Measurements from ENCODE around the gene CCDC192. TPM values are rescaled to one million over a fixed set of nuclear protein-coding genes. Genes with fewer than 3 reads are reported as not detected.

CCDC192 gene
- total and polyA plus RNA-seq, 9 donors: 0.26 to 2.6 (median 0.91) TPM; not detected in 1

DNA sequence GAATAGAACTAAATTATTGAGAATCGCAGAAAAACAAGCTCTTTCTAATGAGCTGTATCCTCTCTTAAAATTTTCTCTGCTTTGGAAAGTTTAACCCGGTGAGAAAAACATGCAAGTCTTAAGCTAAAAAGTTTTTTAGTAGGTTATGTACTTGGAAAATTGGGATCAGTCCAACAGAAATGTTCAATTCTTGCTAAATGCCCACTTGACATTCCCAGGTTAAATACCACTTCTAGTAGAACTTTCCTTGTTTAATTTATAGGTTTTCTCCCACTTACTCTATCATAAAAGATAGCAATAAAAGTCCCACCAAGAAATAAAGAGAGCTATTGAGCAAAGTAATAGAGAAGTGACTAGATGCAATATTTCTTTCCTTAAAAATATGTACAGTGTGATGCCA is 157.1 kb downstream of the CCDC192 start:
- no peak for DNase-seq
- WGBS, 3 donors: 68 to 73% (median 73%) methylated on average over 2 of the region's 2 CpGs

DNA sequence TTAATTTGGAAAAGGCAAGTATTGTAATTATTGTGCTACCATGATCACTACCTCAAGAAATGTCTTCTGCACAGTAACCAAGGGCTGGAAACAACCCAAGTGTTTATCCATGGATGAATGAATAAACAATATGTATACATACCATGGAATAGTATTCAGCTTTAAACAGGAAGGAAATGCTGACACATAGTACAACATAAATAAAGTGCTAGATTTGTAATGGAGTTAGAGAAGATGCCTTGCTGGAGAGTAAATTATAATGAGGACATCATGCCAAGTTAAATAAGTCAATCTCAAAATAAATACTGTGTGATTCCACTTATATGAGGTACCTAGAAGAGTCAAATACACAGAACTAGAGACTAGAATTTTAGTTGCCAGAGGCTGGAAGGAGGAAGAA is 160.0 kb downstream of the CCDC192 start:
- Histone ChIP-seq H3K4me3 (no peak overlapping the region), H3K27ac (no peak overlapping the region), H3K4me1 (ENCODE audit: insufficient read depth) (no peaks in the 10 kb centered on the region), H3K27me3 (no peaks in the 10 kb centered on the region), H3K36me3 (no peaks in the 10 kb centered on the region), H3K9me3 (no peaks in the 10 kb centered on the region)
- DNase-seq: no peak
- no peak for TF ChIP-seq POLR2A (IDR thresholded peaks at IDR 0.05)
- no peak for TF ChIP-seq EP300 (IDR thresholded peaks at IDR 0.05)
- TF ChIP-seq, protein P1, sequence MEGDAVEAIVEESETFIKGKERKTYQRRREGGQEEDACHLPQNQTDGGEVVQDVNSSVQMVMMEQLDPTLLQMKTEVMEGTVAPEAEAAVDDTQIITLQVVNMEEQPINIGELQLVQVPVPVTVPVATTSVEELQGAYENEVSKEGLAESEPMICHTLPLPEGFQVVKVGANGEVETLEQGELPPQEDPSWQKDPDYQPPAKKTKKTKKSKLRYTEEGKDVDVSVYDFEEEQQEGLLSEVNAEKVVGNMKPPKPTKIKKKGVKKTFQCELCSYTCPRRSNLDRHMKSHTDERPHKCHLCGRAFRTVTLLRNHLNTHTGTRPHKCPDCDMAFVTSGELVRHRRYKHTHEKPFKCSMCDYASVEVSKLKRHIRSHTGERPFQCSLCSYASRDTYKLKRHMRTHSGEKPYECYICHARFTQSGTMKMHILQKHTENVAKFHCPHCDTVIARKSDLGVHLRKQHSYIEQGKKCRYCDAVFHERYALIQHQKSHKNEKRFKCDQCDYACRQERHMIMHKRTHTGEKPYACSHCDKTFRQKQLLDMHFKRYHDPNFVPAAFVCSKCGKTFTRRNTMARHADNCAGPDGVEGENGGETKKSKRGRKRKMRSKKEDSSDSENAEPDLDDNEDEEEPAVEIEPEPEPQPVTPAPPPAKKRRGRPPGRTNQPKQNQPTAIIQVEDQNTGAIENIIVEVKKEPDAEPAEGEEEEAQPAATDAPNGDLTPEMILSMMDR (IDR thresholded peaks at IDR 0.05): no peak
- intact Hi-C loops (cut with DNase I): no loop called here

More for the DNA sequence above, 157.1 kb downstream of the CCDC192 start:
- Histone ChIP-seq H3K36me3 (no peaks in the 10 kb centered on the region), H3K27ac (no peak overlapping the region), H3K27me3 (no peaks in the 10 kb centered on the region), H3K9me3 (no peaks in the 10 kb centered on the region), H3K4me3 (no peak overlapping the region), H3K4me1 (ENCODE audit: insufficient read depth) (no peaks in the 10 kb centered on the region)
- intact Hi-C loops (cut with DNase I): no loop called here
- no peak for TF ChIP-seq POLR2A (IDR thresholded peaks at IDR 0.05)
- TF ChIP-seq, protein P1 (IDR thresholded peaks at IDR 0.05): no peak
- no peak for TF ChIP-seq EP300 (IDR thresholded peaks at IDR 0.05)

DNA sequence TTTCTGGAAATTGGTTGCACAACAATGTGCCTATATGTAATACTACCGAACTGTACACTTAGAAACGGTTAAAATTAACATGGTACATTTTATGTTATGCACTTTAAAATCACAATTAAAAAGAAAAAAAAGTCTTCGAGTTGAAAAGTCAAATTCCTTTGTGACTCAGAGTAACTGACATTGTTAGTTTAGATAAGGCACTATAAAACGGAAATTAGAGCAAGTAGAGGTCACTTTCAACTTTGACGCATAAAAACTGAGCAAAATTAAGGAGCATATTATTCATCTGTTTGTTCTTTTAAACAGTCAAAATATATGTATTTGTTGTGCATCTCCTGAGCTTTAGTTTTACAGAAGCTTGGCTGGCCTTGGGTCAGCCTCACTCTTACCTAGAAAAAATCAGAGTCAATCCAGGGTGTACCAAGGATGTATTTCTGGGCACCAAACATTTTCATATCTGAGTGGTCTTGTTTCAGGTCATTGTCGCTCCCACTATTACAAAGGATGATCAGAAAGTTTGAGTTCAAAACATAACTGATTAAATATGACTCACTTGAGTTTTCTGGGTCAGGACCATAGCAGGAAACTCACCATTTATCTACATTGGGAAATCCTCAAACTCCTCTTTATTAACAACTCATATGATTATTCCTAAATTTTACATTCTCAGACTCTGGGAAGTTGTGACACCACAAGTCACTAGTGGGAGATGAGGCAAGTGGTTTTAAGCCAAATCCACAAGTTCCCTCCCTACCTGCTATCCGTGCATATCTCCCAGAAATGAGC is 160.6 kb downstream of the CCDC192 start:
- no peak for DNase-seq
- Histone ChIP-seq H3K27ac (no peak overlapping the region), H3K36me3 (no peaks in the 10 kb centered on the region), H3K4me3 (no peak overlapping the region), H3K9me3 (no peaks in the 10 kb centered on the region), H3K27me3 (no peaks in the 10 kb centered on the region), H3K4me1 (ENCODE audit: insufficient read depth) (no peaks in the 10 kb centered on the region)
- TF ChIP-seq, protein P1 (IDR thresholded peaks at IDR 0.05): no peak
- TF ChIP-seq POLR2A (IDR thresholded peaks at IDR 0.05) (no peak), EP300 (IDR thresholded peaks at IDR 0.05) (no peak)
- 32 to 54% (median 46%) methylated on average over 7 of the region's 7 CpGs for WGBS, 3 donors
- intact Hi-C loops (cut with DNase I): no loop called here

DNA sequence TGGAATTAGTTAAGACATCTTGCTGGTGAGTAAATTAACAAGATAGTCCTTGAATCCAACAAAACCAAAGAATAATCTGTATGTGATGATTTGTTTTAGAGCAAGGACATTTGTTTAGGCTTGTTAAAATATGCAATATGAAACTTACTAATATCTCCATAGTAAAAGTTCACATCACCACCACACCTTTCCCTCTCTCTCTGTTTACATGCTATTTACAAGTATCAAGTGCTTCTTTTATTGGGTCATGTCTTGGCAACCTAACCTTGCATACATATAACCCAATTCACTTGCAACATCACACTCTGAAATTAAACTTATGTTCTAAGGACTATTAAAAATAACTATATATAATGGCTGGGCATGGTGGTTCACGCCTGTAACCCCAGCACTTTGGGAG is 161.3 kb downstream of the CCDC192 start:
- Histone ChIP-seq H3K36me3 (no peaks in the 10 kb centered on the region), H3K4me3 (no peak overlapping the region), H3K27ac (no peak overlapping the region), H3K27me3 (no peaks in the 10 kb centered on the region), H3K4me1 (ENCODE audit: insufficient read depth) (no peaks in the 10 kb centered on the region), H3K9me3 (no peaks in the 10 kb centered on the region)
- intact Hi-C loops (cut with DNase I): no loop called here
- 93 to 100% (median 98%) methylated on average over 1 of the region's 1 CpG for WGBS, 3 donors
- DNase-seq: no peak
- TF ChIP-seq, protein P1 (IDR thresholded peaks at IDR 0.05): no peak
- TF ChIP-seq POLR2A (IDR thresholded peaks at IDR 0.05) (no peak), EP300 (IDR thresholded peaks at IDR 0.05) (no peak)

All from ovary (tissue), 9 donors.